Thyroid gland (tissue), 4 donors: ENCODE data around the gene RIPK3. TPM values are rescaled to one million over a fixed set of nuclear protein-coding genes. Genes with fewer than 3 reads are reported as not detected.

Experiments
- DNase-seq, 2 donors: peaks; one replicate each; pipeline ENCODE4 v3.0.0-alpha.2; 2019
- H3K27ac ChIP-seq, 3 donors: fragments of 200-600 bp; sonication (generic); 1 replicate in 2 of 3; 2 replicates in 1 of 3; pipeline ENCODE4 v1.5.1; 2016 to 2019; ENCODE audit warnings: mild to moderate bottlenecking in 1 of 3, moderate library complexity in 1 of 3
- H3K27me3 ChIP-seq: fragments of 200-600 bp; sonication (generic); one replicate; pipeline ENCODE4 v1.5.1; 2019
- H3K36me3 ChIP-seq, 2 donors: fragments of 200-600 bp; sonication (generic); one replicate each; pipeline ENCODE4 v1.5.1; 2016 to 2019
- H3K4me1 ChIP-seq, 2 donors: fragments of 200-600 bp; sonication (generic); one replicate each; pipeline ENCODE4 v1.5.1; 2017 to 2019
- H3K4me3 ChIP-seq, 3 donors: fragments of 200-600 bp; sonication (generic); replicated peaks in 1 of 3; 1 replicate in 2 of 3; 2 replicates in 1 of 3; pipeline ENCODE4 v1.5.1; 2016; ENCODE audit warnings: mild to moderate bottlenecking in 1 of 3
- H3K9me3 ChIP-seq: fragments of 200-600 bp; sonication (generic); one replicate; pipeline ENCODE4 v1.5.1; 2017
- POLR2A ChIP-seq, 2 donors: fragments of 450-650 bp; IDR thresholded peaks; one replicate each; pipeline ENCODE4 v1.6.1; 2017; ENCODE audit warnings: antibody characterized with exemption in 2 of 2, mild to moderate bottlenecking in 2 of 2, moderate library complexity in 1 of 2
- WGBS, 2 donors: methylation state at CpG; one replicate each; pipeline ENCODE4 v1.1.5; 2017; 5-methylcytosine and 5-hydroxymethylcytosine counted together
- intact Hi-C: fragments of 100-400 bp; cut with DNase I; formaldehyde crosslinking; loops from one replicate; pipeline ENCODE4 v1.15.1; 2023
- total RNA-seq, 4 donors: library from RNA; depleted of rRNA; stranded (reverse); fragments of >200 nt; gene quantifications; one replicate each; pipeline ENCODE4 v1.2.3, GENCODE V29; 2016
- TF ChIP-seq, protein P1 (sequence below), 6 experiments: fragments of 200-600 bp in 3 of 6; fragments of 450-650 bp in 3 of 6; sonication (generic) in 3 of 6; IDR thresholded peaks; one replicate each; pipeline ENCODE4 v1.5.1; 2016 to 2019; ENCODE audit warnings: antibody characterized with exemption in 6 of 6, mild to moderate bottlenecking in 2 of 6, inconsistent platforms in 1 of 6, moderate library complexity in 1 of 6

RIPK3 gene
- total RNA-seq, 4 donors from 2014 or later: 12.4 to 21.3 (median 18.4) TPM

DNA sequence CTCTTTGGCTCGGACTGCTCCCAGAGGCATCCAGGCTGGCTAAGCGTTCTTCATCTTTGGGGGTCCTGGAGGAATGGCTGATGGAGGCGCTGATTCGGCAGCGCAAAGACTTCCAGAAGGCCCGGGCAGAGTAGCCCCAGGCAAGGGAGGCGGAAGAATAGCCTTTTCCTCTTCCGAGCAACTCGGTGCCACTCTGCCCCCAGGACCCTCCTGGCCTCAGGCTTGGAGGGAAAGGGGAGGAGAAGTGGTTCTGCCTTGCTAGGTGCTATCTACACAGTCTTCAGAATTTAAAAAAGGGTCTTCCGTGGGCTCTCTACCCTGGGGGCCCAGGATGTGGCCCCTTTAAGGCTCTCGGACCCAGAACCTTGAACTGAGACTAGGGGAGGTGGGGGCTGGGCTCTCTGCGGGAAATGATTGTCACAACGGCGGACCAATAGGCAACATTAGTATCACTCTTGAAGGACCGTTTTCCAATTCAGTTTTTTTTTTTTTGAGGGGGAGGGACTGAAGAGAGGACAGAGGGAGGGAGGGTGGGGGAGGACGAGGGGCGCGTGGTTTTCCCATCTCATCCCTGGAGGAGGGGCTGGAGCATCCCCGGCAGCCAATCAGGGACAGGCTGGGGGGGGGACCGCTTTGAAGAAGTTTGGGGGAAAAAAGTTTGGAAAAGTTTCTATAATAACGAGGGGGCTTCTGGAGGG lies 27.9 kb upstream of the RIPK3 start, which contains the start of gene NFATC4:
Gene NFATC4 (plus strand): TSS at position 671 of the 698 bp plus-strand sequence. CDS start 157 bp downstream, outside the sequence.
- Histone ChIP-seq H3K4me3 (peak within 1 kb of the TSS; percentile 24 to 91 (median 80)), H3K36me3 (no peaks in the 10 kb centered on the region), H3K27me3 (no peaks in the 10 kb centered on the region), H3K27ac (peak within 1 kb of the TSS; percentile 94 to 96 (median 95)), H3K9me3 (no peaks in the 10 kb centered on the region), H3K4me1 (peaks cover 17 to 19% of the 10 kb centered on the region in 2 donors)
- peak; percentile 77 to 80 for DNase-seq
- no peak for TF ChIP-seq POLR2A (IDR thresholded peaks at IDR 0.05)
- TF ChIP-seq, protein P1, sequence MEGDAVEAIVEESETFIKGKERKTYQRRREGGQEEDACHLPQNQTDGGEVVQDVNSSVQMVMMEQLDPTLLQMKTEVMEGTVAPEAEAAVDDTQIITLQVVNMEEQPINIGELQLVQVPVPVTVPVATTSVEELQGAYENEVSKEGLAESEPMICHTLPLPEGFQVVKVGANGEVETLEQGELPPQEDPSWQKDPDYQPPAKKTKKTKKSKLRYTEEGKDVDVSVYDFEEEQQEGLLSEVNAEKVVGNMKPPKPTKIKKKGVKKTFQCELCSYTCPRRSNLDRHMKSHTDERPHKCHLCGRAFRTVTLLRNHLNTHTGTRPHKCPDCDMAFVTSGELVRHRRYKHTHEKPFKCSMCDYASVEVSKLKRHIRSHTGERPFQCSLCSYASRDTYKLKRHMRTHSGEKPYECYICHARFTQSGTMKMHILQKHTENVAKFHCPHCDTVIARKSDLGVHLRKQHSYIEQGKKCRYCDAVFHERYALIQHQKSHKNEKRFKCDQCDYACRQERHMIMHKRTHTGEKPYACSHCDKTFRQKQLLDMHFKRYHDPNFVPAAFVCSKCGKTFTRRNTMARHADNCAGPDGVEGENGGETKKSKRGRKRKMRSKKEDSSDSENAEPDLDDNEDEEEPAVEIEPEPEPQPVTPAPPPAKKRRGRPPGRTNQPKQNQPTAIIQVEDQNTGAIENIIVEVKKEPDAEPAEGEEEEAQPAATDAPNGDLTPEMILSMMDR (IDR thresholded peaks at IDR 0.05): no peak
- WGBS, 2 donors: 2 to 5% methylated on average over 17 to 21 of the region's 21 CpGs
- intact Hi-C loops: loop anchor here (2.0 to 5.0 kb wide), 2 partner anchors 35 to 63 kb away; no protein-coding TSS in a partner anchor

DNA sequence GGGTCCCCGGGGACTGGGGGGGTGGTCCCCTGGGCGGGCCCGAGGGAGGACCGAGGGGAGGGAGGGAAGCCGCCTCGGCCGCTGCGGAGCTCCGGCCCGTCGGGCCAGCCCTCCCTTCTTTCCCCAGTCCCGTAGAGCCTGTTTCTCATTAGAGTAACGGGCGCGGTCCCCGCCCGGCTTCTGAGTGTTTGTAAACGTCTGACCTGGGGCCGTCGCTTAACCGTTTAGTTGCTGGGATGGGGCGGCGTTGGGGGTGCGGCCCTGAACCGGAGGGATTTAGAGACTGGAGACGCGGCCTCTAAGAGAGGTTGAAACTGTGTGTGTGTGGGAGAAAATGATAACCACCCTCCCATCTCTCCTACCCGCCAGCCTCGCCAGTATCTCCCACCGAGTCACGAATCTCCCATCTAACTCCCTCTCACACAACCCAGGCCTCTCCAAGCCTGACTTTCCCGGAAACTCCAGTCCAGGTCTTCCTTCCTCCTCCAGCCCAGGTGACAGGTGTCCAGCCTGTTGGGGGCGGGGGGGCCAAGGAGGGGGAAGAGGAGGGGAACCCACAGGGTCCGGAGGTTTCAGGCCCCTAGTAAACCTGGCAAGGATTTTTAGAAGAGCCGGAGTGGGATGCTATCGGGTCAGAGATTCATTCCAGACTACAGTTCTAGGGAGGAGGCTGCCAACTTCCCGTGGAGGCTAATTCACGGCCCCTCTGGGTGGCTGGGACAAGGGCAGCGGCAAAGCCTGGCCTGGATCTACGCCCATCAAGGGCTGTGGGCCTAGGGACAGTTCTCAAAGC lies 27.1 kb upstream of the RIPK3 start:
- Histone ChIP-seq H3K4me3 (peak overlapping the region; percentile 24 to 80 (median 32)), H3K36me3 (no peaks in the 10 kb centered on the region), H3K9me3 (no peaks in the 10 kb centered on the region), H3K4me1 (peaks cover 17 to 19% of the 10 kb centered on the region in 2 donors), H3K27ac (peak overlapping the region; percentile 94 to 96 (median 95)), H3K27me3 (no peaks in the 10 kb centered on the region)
- TF ChIP-seq, protein P1 (IDR thresholded peaks at IDR 0.05): peak in 1 of 6 experiments; percentile 14
- TF ChIP-seq POLR2A (IDR thresholded peaks at IDR 0.05): peak in 1 of 2 donors; percentile 44
- DNase-seq: peak; percentile 96 to 97
- 1% methylated on average over 25 to 38 of the region's 40 CpGs for WGBS, 2 donors
- intact Hi-C loops: loop anchor here (2.0 to 5.0 kb wide), 2 partner anchors 35 to 64 kb away; no protein-coding TSS in a partner anchor

DNA sequence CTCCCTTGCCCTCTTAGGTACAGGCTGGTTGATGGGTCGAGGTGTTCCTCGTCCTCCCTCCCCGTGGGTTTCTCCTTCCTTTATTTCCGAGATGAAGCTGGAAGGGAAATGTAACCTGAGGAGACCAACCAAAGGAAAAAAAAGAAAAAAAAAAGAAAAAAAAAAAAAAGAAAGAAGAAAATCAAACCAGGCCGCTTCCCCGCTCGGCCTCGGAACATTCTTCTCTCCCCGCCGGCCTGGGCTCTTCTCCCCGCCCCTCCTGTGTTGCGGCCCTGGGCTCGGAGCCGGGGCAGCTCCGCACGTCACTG lies 26.6 kb upstream of the RIPK3 start:
- peak in 1 of 2 donors; percentile 75 for TF ChIP-seq POLR2A (IDR thresholded peaks at IDR 0.05)
- TF ChIP-seq, protein P1 (IDR thresholded peaks at IDR 0.05): no peak
- Histone ChIP-seq H3K9me3 (no peaks in the 10 kb centered on the region), H3K4me1 (peaks cover 17 to 19% of the 10 kb centered on the region in 2 donors), H3K4me3 (peak overlapping the region in 2 of 3 donors; percentile 15 to 80), H3K36me3 (no peaks in the 10 kb centered on the region), H3K27ac (peak overlapping the region; percentile 94 to 96 (median 95)), H3K27me3 (no peaks in the 10 kb centered on the region)
- 1 to 2% methylated on average over 16 of the region's 16 CpGs for WGBS, 2 donors
- no peak for DNase-seq
- intact Hi-C loops: loop anchor here (2.0 to 5.0 kb wide), 2 partner anchors 34 to 64 kb away; no protein-coding TSS in a partner anchor

DNA sequence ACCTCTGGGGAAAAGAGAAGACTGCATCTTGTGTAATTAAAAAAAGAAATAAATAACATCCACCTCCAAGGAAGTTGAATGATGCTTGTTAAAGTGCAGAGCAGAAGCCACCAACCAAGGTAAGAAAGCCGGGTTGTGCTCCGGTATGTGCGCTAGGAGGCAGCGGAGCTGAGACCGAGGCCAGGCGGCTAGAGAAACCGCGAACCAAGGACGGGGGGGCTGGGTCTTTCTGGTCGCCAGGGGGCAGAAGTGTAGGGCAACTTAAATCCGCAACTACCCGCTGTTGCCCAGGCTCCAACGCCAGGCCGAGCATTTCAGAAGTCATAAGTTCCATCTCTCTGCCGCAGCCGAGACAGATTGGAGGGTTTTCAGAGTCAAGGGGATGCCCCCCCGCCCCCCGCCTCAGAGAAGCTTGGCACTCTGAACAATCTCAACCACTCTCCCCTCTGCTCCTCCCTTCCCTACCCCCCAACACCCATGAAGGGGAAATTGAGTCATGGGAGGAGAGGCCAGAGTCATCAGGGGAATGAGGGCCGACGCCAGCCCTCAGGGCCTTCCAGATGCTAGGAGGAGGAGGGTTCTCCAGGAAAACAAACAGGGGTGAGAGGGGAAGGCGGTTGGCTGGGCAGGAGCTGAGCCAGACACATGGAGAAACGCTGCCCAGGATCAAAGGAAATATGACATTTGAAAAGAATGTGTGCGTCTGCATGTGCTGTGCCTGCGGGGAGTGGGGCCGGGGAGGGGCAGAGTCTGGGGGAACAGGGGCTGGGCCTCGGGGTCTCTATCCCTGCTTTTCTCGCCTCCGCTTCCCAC lies 26.0 kb upstream of the RIPK3 start:
- 3% methylated on average over 28 of the region's 28 CpGs for WGBS, 2 donors
- peak overlapping the region in 2 of 3 donors; percentile 15 to 80 for H3K4me3 ChIP-seq
- H3K4me1 ChIP-seq: peaks cover 17 to 19% of the 10 kb centered on the region in 2 donors
- peak in 1 of 2 donors; percentile 31 for TF ChIP-seq POLR2A (IDR thresholded peaks at IDR 0.05)
- TF ChIP-seq, protein P1 (IDR thresholded peaks at IDR 0.05): peak; percentile 70 to 95 (median 86)
- peak overlapping the region; percentile 94 to 96 (median 95) for H3K27ac ChIP-seq
- H3K36me3 ChIP-seq: no peaks in the 10 kb centered on the region
- H3K9me3 ChIP-seq: no peaks in the 10 kb centered on the region
- no peaks in the 10 kb centered on the region for H3K27me3 ChIP-seq
- intact Hi-C loops: loop anchor here (2.0 to 5.0 kb wide), 2 partner anchors 34 to 65 kb away; no protein-coding TSS in a partner anchor
- DNase-seq: peak; percentile 86 to 87
